Subcutaneous adipose tissue (tissue), 4 donors: ENCODE data around the gene ENOX1. TPM values are rescaled to one million over a fixed set of nuclear protein-coding genes. Genes with fewer than 3 reads are reported as not detected.

ENCODE experiments used
- CTCF ChIP-seq: fragments of 450-650 bp; IDR thresholded peaks from one replicate; pipeline ENCODE4 v1.5.1; 2016; ENCODE audit warnings: low read depth, mild to moderate bottlenecking, control low read depth, antibody characterized with exemption, moderate library complexity
- total RNA-seq, 4 donors: library from RNA; depleted of rRNA; stranded (reverse); fragments of >200 nt; gene quantifications; one replicate each; pipeline ENCODE4 v1.1.0, GENCODE V29; 2016

Gene ENOX1
- total RNA-seq, 4 donors from 2014 or later, result 0.66 to 4.7 (median 2.1) TPM

GRCh38 chr13:43301346-43301969 is 485.3 kb downstream of the ENOX1 start:
- no peak for TF ChIP-seq CTCF

GRCh38 chr13:43300865-43301264 is 485.9 kb downstream of the ENOX1 start:
- no peak for TF ChIP-seq CTCF

GRCh38 chr13:43299374-43299773 is 487.4 kb downstream of the ENOX1 start:
- no peak for TF ChIP-seq CTCF

GRCh38 chr13:43298816-43299215 is 488.0 kb downstream of the ENOX1 start:
- no peak for TF ChIP-seq CTCF

- no peak for TF ChIP-seq CTCF
These were observed 488.6 kb downstream of the ENOX1 start for GRCh38 chr13:43297967-43298678.

DNA sequence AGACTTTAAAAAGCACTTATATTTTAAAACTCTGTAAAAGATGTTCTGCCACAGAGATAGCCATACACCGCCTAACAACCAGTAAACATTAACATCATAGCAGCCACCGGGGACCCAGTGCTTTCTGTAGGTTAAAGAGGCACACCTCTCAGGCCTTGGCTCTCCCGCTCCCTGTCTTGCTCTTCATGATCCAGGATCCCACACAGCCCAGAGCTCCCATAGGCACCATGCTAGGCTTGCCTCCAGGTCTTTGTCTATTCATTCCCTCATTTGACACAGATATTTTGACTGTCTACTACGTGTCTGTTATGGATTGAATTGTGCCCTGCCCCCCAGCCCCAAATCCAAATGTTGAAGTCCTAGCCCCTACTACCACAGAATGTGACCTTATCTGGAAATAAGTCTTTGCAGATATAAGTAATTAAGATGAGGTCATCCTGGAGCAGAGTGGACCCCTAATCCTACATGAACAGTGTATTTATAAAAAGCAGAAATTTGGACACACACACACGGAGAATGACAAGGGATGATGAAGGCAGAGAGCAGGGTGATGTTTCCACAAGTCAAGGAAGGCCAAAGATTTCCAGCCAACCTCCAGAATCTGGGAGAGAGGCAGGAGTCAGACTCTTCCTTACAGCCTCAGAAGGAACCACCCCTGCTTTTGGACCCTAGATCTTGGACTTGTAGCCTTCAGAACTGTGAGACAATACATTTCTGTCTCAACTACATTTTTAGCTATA is 490.8 kb downstream of the ENOX1 start:
- TF ChIP-seq CTCF, result no peak

DNA sequence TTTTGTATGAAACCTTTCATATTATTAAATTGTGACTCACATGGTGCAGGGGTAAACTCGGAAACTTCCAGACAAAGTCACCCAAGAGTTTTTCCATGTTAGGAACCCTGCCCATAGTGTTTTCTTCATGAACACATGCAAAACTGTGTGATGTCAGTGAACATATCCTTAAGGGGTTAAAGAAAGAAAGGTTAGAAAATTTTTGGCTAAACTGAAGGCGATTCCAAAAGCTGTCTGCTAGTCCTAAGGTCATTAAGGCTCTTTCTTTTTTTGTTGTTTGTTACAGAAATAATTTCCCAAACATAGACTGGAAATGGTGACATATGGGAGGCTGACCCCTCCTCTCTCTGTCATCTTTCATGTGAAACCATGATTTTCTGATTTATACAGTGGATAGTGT is 491.5 kb downstream of the ENOX1 start:
- TF ChIP-seq CTCF, result no peak
